ENCODE measurements around the gene GAS2.
"Not testable (repeated sequence)": the region's sequence is repeated elsewhere in the genome, so short reads cannot be mapped to it uniquely, and the experiment has no call there.

GAS2 gene

GRCh38 chr11:22640862-22641261 is 25.5 kb upstream of the GAS2 start:
- no CpG with 5 or more reads among the region's 2 CpGs for WGBS (ENCODE audit: insufficient coverage, insufficient read length)
- H3K9me3 ChIP-seq (ENCODE audit: control insufficient read depth, insufficient read depth, low read length): no peaks in the 10 kb centered on the region

DNA sequence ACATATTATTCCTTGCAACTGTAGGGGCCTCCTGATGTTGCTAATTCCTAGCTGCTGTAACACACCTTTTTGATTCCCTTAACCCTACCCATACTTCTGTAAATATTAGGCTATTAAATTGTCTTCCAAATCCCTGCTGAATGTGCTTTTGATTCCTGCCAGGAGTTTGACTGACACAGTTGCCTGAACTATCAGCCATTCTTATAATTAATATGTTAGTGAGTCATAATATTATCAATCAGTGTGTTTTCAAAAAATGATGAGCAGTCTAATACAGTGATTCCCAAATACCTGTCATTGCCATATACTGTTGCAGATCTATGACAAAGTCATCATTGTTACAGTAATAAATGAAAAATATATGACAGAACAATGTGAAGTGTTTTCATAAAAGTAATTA is 24.9 kb upstream of the GAS2 start:
- Histone ChIP-seq H3K27me3 (ENCODE audit: control insufficient read depth, insufficient read depth, low read length) (no peaks in the 10 kb centered on the region; the same call in 1 of the 2 replicates), H3K27ac (ENCODE audit: low read length) (no peak overlapping the region), H3K4me3 (ENCODE audit: low read length) (no peak overlapping the region), H3K4me1 (ENCODE audit: control insufficient read depth, insufficient read depth, low read length) (no peaks in the 10 kb centered on the region), H3K9me3 (ENCODE audit: control insufficient read depth, insufficient read depth, low read length) (no peaks in the 10 kb centered on the region), H3K36me3 (ENCODE audit: control insufficient read depth, insufficient read depth, low read length) (no peaks in the 10 kb centered on the region)
- DNase-seq (ENCODE audit: low read depth, low spot score): no peak

More at GRCh38 chr11:22640862-22641261, 25.5 kb upstream of the GAS2 start:
- Histone ChIP-seq H3K36me3 (ENCODE audit: control insufficient read depth, insufficient read depth, low read length) (no peaks in the 10 kb centered on the region), H3K27ac (ENCODE audit: low read length) (no peak overlapping the region), H3K4me1 (ENCODE audit: control insufficient read depth, insufficient read depth, low read length) (no peaks in the 10 kb centered on the region), H3K4me3 (ENCODE audit: low read length) (no peak overlapping the region), H3K27me3 (ENCODE audit: control insufficient read depth, insufficient read depth, low read length) (no peaks in the 10 kb centered on the region; the same call in 1 of the 2 replicates)
- DNase-seq (ENCODE audit: low read depth, low spot score): no peak

DNA sequence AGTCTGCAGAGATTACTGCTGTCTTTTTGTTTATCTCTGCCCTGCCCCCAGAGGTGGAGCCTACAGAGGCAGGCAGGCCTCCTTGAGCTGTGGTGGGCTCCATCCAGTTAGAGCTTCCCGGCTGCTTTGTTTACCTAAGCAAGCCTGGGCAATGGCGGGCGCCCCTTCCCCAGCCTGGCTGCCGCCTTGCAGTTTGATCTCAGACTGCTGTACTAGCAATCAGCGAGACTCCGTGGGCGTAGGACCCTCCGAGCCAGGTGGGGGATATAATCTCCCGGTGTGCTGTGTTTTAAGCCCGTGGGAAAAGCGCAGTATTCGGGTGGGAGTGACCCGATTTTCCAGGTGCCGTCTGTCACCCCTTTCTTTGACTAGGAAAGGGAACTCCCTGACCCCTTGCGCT is 14.1 kb upstream of the GAS2 start:
- H3K36me3 ChIP-seq (ENCODE audit: control insufficient read depth, insufficient read depth, low read length); H3K4me3 ChIP-seq (ENCODE audit: low read length); H3K27me3 ChIP-seq (ENCODE audit: control insufficient read depth, insufficient read depth, low read length); H3K27ac ChIP-seq (ENCODE audit: low read length); DNase-seq (ENCODE audit: low read depth, low spot score); H3K9me3 ChIP-seq (ENCODE audit: control insufficient read depth, insufficient read depth, low read length); H3K4me1 ChIP-seq (ENCODE audit: control insufficient read depth, insufficient read depth, low read length): not testable (repeated sequence)
- WGBS (ENCODE audit: insufficient coverage, insufficient read length): no CpG with 5 or more reads among the region's 15 CpGs

DNA sequence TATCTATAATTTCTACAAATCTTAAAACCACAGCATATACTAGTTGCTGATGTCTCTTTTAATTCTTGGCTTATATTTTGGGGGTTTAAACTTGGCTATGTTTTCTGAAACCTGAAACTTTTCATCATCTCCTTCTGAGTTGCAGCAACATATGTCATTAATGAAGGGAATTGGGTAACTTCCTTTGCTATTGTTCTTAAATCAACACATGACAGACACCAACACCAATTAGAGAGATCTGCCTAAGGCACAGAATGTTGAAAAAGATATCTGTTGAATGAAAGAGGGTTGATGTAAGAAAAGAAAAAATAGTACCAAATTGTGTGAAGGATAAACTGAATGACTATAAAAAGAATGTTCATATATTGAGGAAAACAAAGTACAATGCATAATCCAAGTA is 10.3 kb upstream of the GAS2 start:
- no peaks in the 10 kb centered on the region for H3K27me3 ChIP-seq (ENCODE audit: control insufficient read depth, insufficient read depth, low read length)
- H3K27ac ChIP-seq (ENCODE audit: low read length): no peak overlapping the region
- no peak overlapping the region for H3K4me3 ChIP-seq (ENCODE audit: low read length)
- H3K9me3 ChIP-seq (ENCODE audit: control insufficient read depth, insufficient read depth, low read length): no peaks in the 10 kb centered on the region
- DNase-seq (ENCODE audit: low read depth, low spot score): no peak
- no peaks in the 10 kb centered on the region for H3K36me3 ChIP-seq (ENCODE audit: control insufficient read depth, insufficient read depth, low read length)
- no peaks in the 10 kb centered on the region for H3K4me1 ChIP-seq (ENCODE audit: control insufficient read depth, insufficient read depth, low read length)

DNA sequence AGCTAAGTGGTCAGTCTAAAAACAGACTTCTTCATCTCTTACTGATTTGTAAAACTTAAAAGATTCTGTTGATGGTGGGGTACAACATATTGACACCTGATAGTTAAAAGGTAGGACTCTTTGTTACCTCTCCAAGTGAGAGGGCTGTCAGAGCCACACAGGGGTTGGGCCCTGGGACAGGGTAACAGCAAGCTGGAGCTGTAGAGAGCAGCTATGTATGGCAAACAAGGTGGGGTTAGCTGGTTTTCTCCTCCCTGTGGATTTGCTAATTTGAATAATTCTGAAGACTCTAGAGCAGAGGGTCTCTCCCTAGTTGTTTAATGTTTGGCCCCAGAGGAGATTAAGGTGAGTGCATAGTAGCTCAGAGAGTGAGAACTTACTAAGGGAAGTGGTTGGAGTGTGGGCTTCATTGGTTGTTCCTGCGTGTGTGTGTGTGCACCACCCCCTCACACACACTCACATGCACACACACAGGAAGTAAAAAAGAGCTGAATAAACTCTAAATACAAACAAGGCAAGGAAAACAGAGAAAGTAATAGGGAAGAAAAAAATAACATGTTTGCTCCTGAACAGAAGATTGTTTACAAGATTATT is 9.2 kb upstream of the GAS2 start:
- no peaks in the 10 kb centered on the region for H3K27me3 ChIP-seq (ENCODE audit: control insufficient read depth, insufficient read depth, low read length)
- H3K36me3 ChIP-seq (ENCODE audit: control insufficient read depth, insufficient read depth, low read length): no peaks in the 10 kb centered on the region
- no peak overlapping the region for H3K27ac ChIP-seq (ENCODE audit: low read length)
- no CpG with 5 or more reads among the region's 1 CpG for WGBS (ENCODE audit: insufficient coverage, insufficient read length)
- H3K4me1 ChIP-seq (ENCODE audit: control insufficient read depth, insufficient read depth, low read length): no peaks in the 10 kb centered on the region
- H3K4me3 ChIP-seq (ENCODE audit: low read length): no peak overlapping the region
- DNase-seq (ENCODE audit: low read depth, low spot score): no peak
- H3K9me3 ChIP-seq (ENCODE audit: control insufficient read depth, insufficient read depth, low read length): no peaks in the 10 kb centered on the region

- Histone ChIP-seq H3K4me3 (ENCODE audit: low read length) (no peak overlapping the region), H3K36me3 (ENCODE audit: control insufficient read depth, insufficient read depth, low read length) (no peaks in the 10 kb centered on the region), H3K9me3 (ENCODE audit: control insufficient read depth, insufficient read depth, low read length) (no peaks in the 10 kb centered on the region), H3K27me3 (ENCODE audit: control insufficient read depth, insufficient read depth, low read length) (no peaks in the 10 kb centered on the region), H3K27ac (ENCODE audit: low read length) (no peak overlapping the region), H3K4me1 (ENCODE audit: control insufficient read depth, insufficient read depth, low read length) (no peaks in the 10 kb centered on the region)
- no peak for DNase-seq (ENCODE audit: low read depth, low spot score)
- WGBS (ENCODE audit: insufficient coverage, insufficient read length): no CpG with 5 or more reads among the region's 1 CpG
Measured at GRCh38 chr11:22659783-22660182, 6.6 kb upstream of the GAS2 start.

GRCh38 chr11:22666688-22667439 is 453 bp downstream of the GAS2 start:
- H3K36me3 ChIP-seq (ENCODE audit: control insufficient read depth, insufficient read depth, low read length): no peaks in the 10 kb centered on the region
- no peaks in the 10 kb centered on the region for H3K9me3 ChIP-seq (ENCODE audit: control insufficient read depth, insufficient read depth, low read length)
- H3K4me3 ChIP-seq (ENCODE audit: low read length): peak overlapping the region; percentile 17; the same call in 1 of the 2 replicates
- H3K4me1 ChIP-seq (ENCODE audit: control insufficient read depth, insufficient read depth, low read length): no peaks in the 10 kb centered on the region; the same call in 1 of the 2 replicates
- no peaks in the 10 kb centered on the region for H3K27me3 ChIP-seq (ENCODE audit: control insufficient read depth, insufficient read depth, low read length)
- DNase-seq (ENCODE audit: low read depth, low spot score): peak; percentile 11
- no CpG with 5 or more reads among the region's 40 CpGs for WGBS (ENCODE audit: insufficient coverage, insufficient read length)
- no peak overlapping the region for H3K27ac ChIP-seq (ENCODE audit: low read length)

GRCh38 chr11:22668005-22668796 is 1.8 kb downstream of the GAS2 start:
- no peaks in the 10 kb centered on the region for H3K27me3 ChIP-seq (ENCODE audit: control insufficient read depth, insufficient read depth, low read length)
- no peak overlapping the region for H3K27ac ChIP-seq (ENCODE audit: low read length)
- H3K9me3 ChIP-seq (ENCODE audit: control insufficient read depth, insufficient read depth, low read length): no peaks in the 10 kb centered on the region
- H3K36me3 ChIP-seq (ENCODE audit: control insufficient read depth, insufficient read depth, low read length): no peaks in the 10 kb centered on the region
- H3K4me1 ChIP-seq (ENCODE audit: control insufficient read depth, insufficient read depth, low read length): no peaks in the 10 kb centered on the region; the same call in 1 of the 2 replicates
- H3K4me3 ChIP-seq (ENCODE audit: low read length): no peak overlapping the region
- no CpG with 5 or more reads among the region's 3 CpGs for WGBS (ENCODE audit: insufficient coverage, insufficient read length)
- no peak for DNase-seq (ENCODE audit: low read depth, low spot score)

DNA sequence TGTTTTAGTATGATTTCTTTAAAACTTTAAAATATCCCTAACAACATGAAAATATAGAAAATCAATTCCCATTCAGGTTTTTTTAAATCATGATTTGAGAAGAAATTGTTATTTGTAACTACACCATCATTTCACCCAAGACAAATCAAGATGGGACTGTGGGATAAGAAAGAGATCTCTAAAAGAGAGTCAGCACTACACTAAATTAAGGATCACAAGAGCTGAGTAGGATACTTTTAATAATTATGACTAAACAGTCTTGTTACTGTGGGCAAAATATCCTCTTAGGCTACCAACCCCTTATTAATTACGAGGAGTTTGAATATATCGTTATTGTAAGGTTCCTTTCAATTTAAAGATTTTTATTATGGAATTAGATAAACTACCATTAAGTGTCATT is 3.0 kb downstream of the GAS2 start:
- H3K27me3 ChIP-seq (ENCODE audit: control insufficient read depth, insufficient read depth, low read length): no peaks in the 10 kb centered on the region
- H3K27ac ChIP-seq (ENCODE audit: low read length): no peak overlapping the region
- H3K4me1 ChIP-seq (ENCODE audit: control insufficient read depth, insufficient read depth, low read length): no peaks in the 10 kb centered on the region; the same call in 1 of the 2 replicates
- H3K9me3 ChIP-seq (ENCODE audit: control insufficient read depth, insufficient read depth, low read length): no peaks in the 10 kb centered on the region
- no peak overlapping the region for H3K4me3 ChIP-seq (ENCODE audit: low read length)
- WGBS (ENCODE audit: insufficient coverage, insufficient read length): no CpG with 5 or more reads among the region's 2 CpGs
- no peak for DNase-seq (ENCODE audit: low read depth, low spot score)
- H3K36me3 ChIP-seq (ENCODE audit: control insufficient read depth, insufficient read depth, low read length): no peaks in the 10 kb centered on the region

DNA sequence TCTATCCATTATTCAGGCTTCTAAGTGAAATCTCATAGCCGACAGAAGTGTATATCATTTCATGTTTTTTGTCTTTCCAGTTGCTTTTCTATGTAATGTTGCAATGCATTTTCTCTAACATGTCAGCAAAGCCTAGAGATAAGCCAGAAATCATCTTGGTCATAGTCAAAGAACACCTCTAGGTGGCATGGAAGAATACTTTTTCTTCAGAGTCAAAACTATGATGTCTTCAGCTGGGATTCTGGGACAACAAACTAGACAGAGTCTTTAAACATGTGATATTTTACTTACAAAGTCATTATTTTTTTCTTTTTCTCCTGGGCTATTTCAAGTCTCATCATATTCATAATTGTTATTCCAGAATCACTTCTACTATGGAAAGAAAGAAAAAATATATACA is 4.4 kb downstream of the GAS2 start:
- H3K9me3 ChIP-seq (ENCODE audit: control insufficient read depth, insufficient read depth, low read length): no peaks in the 10 kb centered on the region
- no peaks in the 10 kb centered on the region; the same call in 1 of the 2 replicates for H3K4me1 ChIP-seq (ENCODE audit: control insufficient read depth, insufficient read depth, low read length)
- H3K27me3 ChIP-seq (ENCODE audit: control insufficient read depth, insufficient read depth, low read length): no peaks in the 10 kb centered on the region
- no CpG with 5 or more reads among the region's 1 CpG for whole genome bisulfite sequencing (ENCODE audit: insufficient coverage, insufficient read length)
- no peak overlapping the region for H3K27ac ChIP-seq (ENCODE audit: low read length)
- H3K4me3 ChIP-seq (ENCODE audit: low read length): no peak overlapping the region
- DNase-seq (ENCODE audit: low read depth, low spot score): no peak
- H3K36me3 ChIP-seq (ENCODE audit: control insufficient read depth, insufficient read depth, low read length): no peaks in the 10 kb centered on the region
